Endothelial cell of umbilical vein (primary cell): ENCODE results near the gene PRSS53. TPM values are rescaled to one million over a fixed set of nuclear protein-coding genes. Genes with fewer than 3 reads are reported as not detected.

Experiments used
- BruUV-seq: library from RNA; stranded (reverse); fragments of 400-500 nt; replicated peaks from 2 replicates; lab custom pipeline; 2021; lab: Mats Ljungman, UMichigan
- CTCF ChIA-PET: fragments of 300-600, 350-600 bp; sonication (Branson Sonifier 250); formaldehyde crosslinking; loops from one replicate; lab custom pipeline; 2021; ENCODE audit warnings: antibody characterized with exemption, inconsistent platforms; lab: Charles Lee
- POLR2A ChIA-PET: fragments of 300-600, 350-600 bp; sonication (Branson Sonifier 250); formaldehyde crosslinking; loops from one replicate; lab custom pipeline; 2021; ENCODE audit warnings: antibody characterized with exemption, inconsistent platforms; lab: Charles Lee
- DNase-seq: peaks from one replicate; pipeline ENCODE4 v3.0.0-alpha.2; 2011; ENCODE audit warnings: low read depth, low spot score
- FAIRE-seq: peaks from 2 replicates; lab custom pipeline; 2011; peaks lifted over from hg19 to GRCh38; lab: Jason Lieb, UNC
- H2AFZ ChIP-seq: 2 replicates; pipeline ENCODE4 v1.6.0; 2012; ENCODE audit warnings: low read depth, low read length, control low read depth, inconsistent platforms
- H3K27ac ChIP-seq: 2 replicates; pipeline ENCODE4 v1.5.1; 2011; ENCODE audit warnings: low read depth, mild to moderate bottlenecking, control low read depth, low read length, moderate library complexity; ENCODE audit not compliant: insufficient read depth
- H3K27me3 ChIP-seq, 2 experiments: 2 replicates each; pipeline versions ENCODE4 v1.6.0 to v1.6.1; 2011; ENCODE audit warnings: low read length in 2 of 2, mixed read lengths in 1 of 2; ENCODE audit not compliant: control insufficient read depth in 2 of 2, insufficient read depth in 2 of 2
- H3K36me3 ChIP-seq, 2 experiments: 2 replicates in 1 of 2; 3 replicates in 1 of 2; pipeline ENCODE4 v1.5.1; 2011; ENCODE audit warnings: low read length in 2 of 2, mild to moderate bottlenecking in 1 of 2, moderate library complexity in 1 of 2; ENCODE audit not compliant: control insufficient read depth in 2 of 2, insufficient read depth in 2 of 2; ENCODE audit errors: extremely low read depth in 1 of 2
- H3K4me1 ChIP-seq: 3 replicates; pipeline ENCODE4 v1.5.1; 2011; ENCODE audit warnings: mild to moderate bottlenecking, low read length; ENCODE audit not compliant: control insufficient read depth, insufficient read depth; ENCODE audit errors: extremely low read depth
- H3K4me2 ChIP-seq: 2 replicates; pipeline ENCODE4 v1.6.1; 2011; ENCODE audit warnings: low read length, control low read depth, mixed read lengths; ENCODE audit not compliant: insufficient read depth
- H3K4me3 ChIP-seq, 3 experiments: fragments of 200-600 bp in 1 of 3; sonication (generic), shearing (Covaris generic) in 1 of 3; replicated peaks in 1 of 3; 2 replicates each; pipeline ENCODE4 v1.5.1; 2011 to 2016; ENCODE audit warnings: control low read depth in 3 of 3, low read length in 3 of 3, mild to moderate bottlenecking in 2 of 3, inconsistent platforms in 1 of 3, low read depth in 1 of 3, moderate library complexity in 1 of 3; ENCODE audit not compliant: insufficient read depth in 1 of 3
- H3K79me2 ChIP-seq: 2 replicates; pipeline ENCODE4 v1.6.0; 2012; ENCODE audit warnings: low read length, inconsistent platforms; ENCODE audit not compliant: control insufficient read depth, insufficient read depth
- H3K9ac ChIP-seq: replicated peaks from 2 replicates; pipeline ENCODE3; 2011; ENCODE audit warnings: low read length, control low read depth; ENCODE audit not compliant: insufficient read depth; ENCODE audit errors: extremely low read depth
- H3K9me1 ChIP-seq: replicated peaks from 3 replicates; pipeline ENCODE4 v1.6.0; 2011; ENCODE audit warnings: mild to moderate bottlenecking, low read length; ENCODE audit not compliant: control insufficient read depth, insufficient read depth; ENCODE audit errors: extremely low read depth
- H3K9me3 ChIP-seq: replicated peaks from 2 replicates; pipeline ENCODE4 v1.5.1; 2012; ENCODE audit warnings: low read length, inconsistent platforms; ENCODE audit not compliant: control insufficient read depth, insufficient read depth
- H4K20me1 ChIP-seq: replicated peaks from 2 replicates; pipeline ENCODE3; 2011; ENCODE audit warnings: mild to moderate bottlenecking, low read length; ENCODE audit not compliant: control insufficient read depth, insufficient read depth; ENCODE audit errors: extremely low read depth
- EZH2 ChIP-seq: IDR thresholded peaks from 2 replicates; pipeline ENCODE4 v1.6.1; 2012; ENCODE audit warnings: borderline replicate concordance, low read depth, mild to moderate bottlenecking, moderate library complexity, low read length, inconsistent platforms; ENCODE audit not compliant: severe bottlenecking
- FOS ChIP-seq: IDR thresholded peaks from 2 replicates; pipeline ENCODE4 v1.6.1; 2011; ENCODE audit warnings: mild to moderate bottlenecking, low read length, moderate library complexity, borderline replicate concordance; ENCODE audit not compliant: insufficient read depth
- GATA2 ChIP-seq: IDR thresholded peaks from 2 replicates; pipeline ENCODE4 v1.7.0; 2011; ENCODE audit warnings: low read depth, mild to moderate bottlenecking, moderate library complexity, mixed read lengths, low read length; ENCODE audit not compliant: insufficient read length, insufficient read depth
- JUN ChIP-seq: IDR thresholded peaks from 2 replicates; pipeline ENCODE4 v1.6.1; 2011; ENCODE audit warnings: borderline replicate concordance, low read depth; ENCODE audit not compliant: insufficient read length, insufficient read depth
- MYC ChIP-seq: IDR thresholded peaks from one replicate; pipeline ENCODE4 v1.6.1; 2011; ENCODE audit warnings: mild to moderate bottlenecking, low read depth, low read length
- POLR2A ChIP-seq: IDR thresholded peaks from 2 replicates; pipeline ENCODE4 v1.6.1; 2012; ENCODE audit warnings: low read depth, mild to moderate bottlenecking, control low read depth, low read length
- POLR2AphosphoS5 ChIP-seq: IDR thresholded peaks from 2 replicates; pipeline ENCODE4 v1.6.1; 2012; ENCODE audit warnings: low read depth, mild to moderate bottlenecking, control low read depth, low read length, moderate library complexity; ENCODE audit not compliant: insufficient read depth
- dilution Hi-C: fragments of 300-500 bp; cut with MboI; formaldehyde crosslinking; loops from one replicate; pipeline ENCODE4 v1.15.0; 2019; ENCODE audit warnings: low sequenced_read_pairs; ENCODE audit not compliant: extremely low pct_ligation_motif_present
- intact Hi-C: fragments of 100-400 bp; cut with micrococcal nuclease; formaldehyde crosslinking; loops from one replicate; pipeline ENCODE4 v1.10.0; 2022
- polyA plus RNA-seq, 4 experiments: library from polyadenylated mRNA; depleted of rRNA in 3 of 4; stranded (reverse) in 3 of 4; unstranded in 1 of 4; fragments of >200 nt; gene quantifications; 2 replicates each; pipeline versions ENCODE4 v1.2.1 to v1.2.3, GENCODE V29; 2011 to 2012; ENCODE audit warnings: missing spikeins in 1 of 4
- total RNA-seq: library from RNA; stranded (reverse); gene quantifications from 2 replicates; pipeline ENCODE4 v1.2.3, GENCODE V29; 2021
- TF ChIP-seq, protein P1 (sequence below): IDR thresholded peaks from 2 replicates; pipeline ENCODE4 v1.6.1; 2011; ENCODE audit not compliant: insufficient read depth, insufficient read length
- TF ChIP-seq, protein P2 (sequence below), 2 donors: IDR thresholded peaks; 1 replicate in 1 of 2; 2 replicates in 1 of 2; pipeline ENCODE4 v1.5.1; 2011; ENCODE audit warnings: low read length in 2 of 2, mild to moderate bottlenecking in 2 of 2, moderate library complexity in 2 of 2, control low read depth in 1 of 2, inconsistent platforms in 1 of 2, low read depth in 1 of 2; ENCODE audit not compliant: insufficient read depth in 1 of 2; ENCODE audit errors: extremely low read depth in 1 of 2

Gene PRSS53
- total and polyA plus RNA-seq, 2 donors (not counting 3 experiments of a cell fraction or from before 2014, with no cell fraction given), result 2.8 to 3.5 TPM

DNA sequence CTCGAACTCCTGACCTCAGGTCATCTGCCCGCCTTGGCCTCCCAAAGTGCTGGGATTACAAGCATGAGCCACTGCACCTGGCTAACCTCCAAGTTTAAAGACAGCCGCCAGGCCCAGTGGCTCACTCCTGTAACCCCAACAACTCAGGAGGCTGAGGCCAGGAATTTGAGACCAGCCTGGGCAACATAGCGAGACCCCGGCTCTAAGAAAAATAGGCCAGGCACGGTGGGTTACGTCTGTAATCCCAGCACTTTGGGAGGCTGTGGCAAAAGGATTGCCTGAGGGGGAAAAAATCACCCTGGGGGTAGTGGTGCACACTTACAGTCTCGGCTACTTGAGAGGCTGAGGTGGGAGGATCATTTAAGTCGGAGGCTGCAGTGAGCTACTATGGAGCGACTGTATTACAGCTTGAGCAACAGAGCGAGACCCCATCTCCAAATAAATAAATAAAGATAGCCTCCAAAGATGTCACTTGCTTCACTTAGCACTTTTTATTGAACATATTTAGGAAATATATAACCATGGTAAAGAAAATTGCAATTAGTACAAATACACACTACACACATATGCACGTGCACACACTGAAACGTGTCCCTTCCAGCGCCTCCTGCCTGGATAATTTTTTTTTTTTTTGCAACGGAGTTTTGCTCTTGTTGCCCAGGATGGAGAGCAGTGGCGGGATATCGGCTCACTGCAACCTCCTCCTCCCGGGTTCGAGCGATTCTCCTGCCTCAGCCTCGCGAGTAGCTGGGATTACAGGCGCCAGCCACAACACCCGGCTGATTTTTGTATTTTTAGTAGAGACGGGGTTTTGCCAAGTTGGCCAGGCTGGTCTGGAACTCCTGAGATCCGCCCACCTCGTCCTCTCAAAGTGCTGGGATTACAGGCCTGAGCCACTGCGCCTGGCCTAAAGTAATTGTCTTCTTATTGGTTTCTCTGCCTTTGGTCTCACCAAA, 18.0 kb upstream of the PRSS53 start:
- intact Hi-C loops (loop anchor here (5.0 kb wide), 1 partner anchor 36 kb away; no protein-coding TSS in a partner anchor), dilution Hi-C loops (no loop called here)
- no peak for TF ChIP-seq POLR2A
- TF ChIP-seq POLR2AphosphoS5, result no peak
- TF ChIP-seq FOS, result no peak
- no peak for TF ChIP-seq EZH2
- TF ChIP-seq MYC, result no peak
- no peak for TF ChIP-seq JUN
- TF ChIP-seq, protein P1, sequence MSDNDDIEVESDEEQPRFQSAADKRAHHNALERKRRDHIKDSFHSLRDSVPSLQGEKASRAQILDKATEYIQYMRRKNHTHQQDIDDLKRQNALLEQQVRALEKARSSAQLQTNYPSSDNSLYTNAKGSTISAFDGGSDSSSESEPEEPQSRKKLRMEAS, result no peak
- TF ChIP-seq GATA2, result no peak
- TF ChIP-seq, protein P2, sequence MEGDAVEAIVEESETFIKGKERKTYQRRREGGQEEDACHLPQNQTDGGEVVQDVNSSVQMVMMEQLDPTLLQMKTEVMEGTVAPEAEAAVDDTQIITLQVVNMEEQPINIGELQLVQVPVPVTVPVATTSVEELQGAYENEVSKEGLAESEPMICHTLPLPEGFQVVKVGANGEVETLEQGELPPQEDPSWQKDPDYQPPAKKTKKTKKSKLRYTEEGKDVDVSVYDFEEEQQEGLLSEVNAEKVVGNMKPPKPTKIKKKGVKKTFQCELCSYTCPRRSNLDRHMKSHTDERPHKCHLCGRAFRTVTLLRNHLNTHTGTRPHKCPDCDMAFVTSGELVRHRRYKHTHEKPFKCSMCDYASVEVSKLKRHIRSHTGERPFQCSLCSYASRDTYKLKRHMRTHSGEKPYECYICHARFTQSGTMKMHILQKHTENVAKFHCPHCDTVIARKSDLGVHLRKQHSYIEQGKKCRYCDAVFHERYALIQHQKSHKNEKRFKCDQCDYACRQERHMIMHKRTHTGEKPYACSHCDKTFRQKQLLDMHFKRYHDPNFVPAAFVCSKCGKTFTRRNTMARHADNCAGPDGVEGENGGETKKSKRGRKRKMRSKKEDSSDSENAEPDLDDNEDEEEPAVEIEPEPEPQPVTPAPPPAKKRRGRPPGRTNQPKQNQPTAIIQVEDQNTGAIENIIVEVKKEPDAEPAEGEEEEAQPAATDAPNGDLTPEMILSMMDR (IDR thresholded peaks at IDR 0.05; ENCODE audit: extremely low read depth in 1 of 2, insufficient read depth in 1 of 2, low read depth in 1 of 2, low read length in 2 of 2), result no peak

More for the DNA sequence above, 18.0 kb upstream of the PRSS53 start:
- H4K20me1 ChIP-seq, result no peaks in the 10 kb centered on the region
- POLR2A ChIA-PET, result no interaction called here
- peaks cover 6 to 22% of the 10 kb centered on the region in 2 experiments for H3K36me3 ChIP-seq
- FAIRE-seq, result no peak
- H3K4me2 ChIP-seq, result no peak overlapping the region
- no peaks in the 10 kb centered on the region for H3K27me3 ChIP-seq
- peaks cover 12% of the 10 kb centered on the region for H3K4me1 ChIP-seq
- CTCF ChIA-PET, result no interaction called here
- no TSS peak for BruUV-seq
- H3K9ac ChIP-seq, result no peak overlapping the region
- no peak overlapping the region for H3K27ac ChIP-seq
- H3K9me1 ChIP-seq, result no peaks in the 10 kb centered on the region
- H3K4me3 ChIP-seq, result no peak overlapping the region
- no peak overlapping the region for H2AFZ ChIP-seq
- no peaks in the 10 kb centered on the region for H3K9me3 ChIP-seq
- no peak for DNase-seq
- H3K79me2 ChIP-seq, result peaks cover 11% of the 10 kb centered on the region
